ENCODE data around the gene POU2F3. TPM values are rescaled to one million over a fixed set of nuclear protein-coding genes. Genes with fewer than 3 reads are reported as not detected.

POU2F3 gene
- total RNA-seq, 1 experiment from 2014 or later = not detected

- no peak for DNase-seq
- ChIA-PET POLR2A (no interaction called here), CTCF (interaction anchor here (0.7 kb wide), 1 partner anchor 42 kb away, joined by 5 read pairs; no protein-coding TSS in a partner anchor)
- Histone ChIP-seq H3K36me3 (ENCODE audit: control insufficient read depth, insufficient read depth, low read length) (no peaks in the 10 kb centered on the region), H3K4me1 (no peaks in the 10 kb centered on the region), H3K9me3 (no peaks in the 10 kb centered on the region), H3K27me3 (replicated peaks; ENCODE audit: control insufficient read depth, insufficient read depth, low read length) (peaks cover 3% of the 10 kb centered on the region), H3K4me3 (ENCODE audit: low read depth, low read length) (no peak overlapping the region)
- H3K36me3 Mint-ChIP-seq (ENCODE audit: insufficient read depth, unreplicated experiment) = no peaks in the 10 kb centered on the region
- H3K4me3 Mint-ChIP-seq (ENCODE audit: unreplicated experiment) = no peak overlapping the region
- no peaks in the 10 kb centered on the region for H3K4me1 Mint-ChIP-seq (ENCODE audit: low read depth, unreplicated experiment)
- no peak overlapping the region for H3K27ac Mint-ChIP-seq (ENCODE audit: unreplicated experiment)
- no peaks in the 10 kb centered on the region for H3K9me3 Mint-ChIP-seq (ENCODE audit: unreplicated experiment)
- peaks cover 38% of the 10 kb centered on the region for H3K27me3 Mint-ChIP-seq (ENCODE audit: insufficient read depth, unreplicated experiment)
- BruUV-seq (replicated peaks) = no TSS peak
- intact Hi-C loops (cut with micrococcal nuclease; ENCODE audit: unreplicated experiment) = no loop called here
- no peak for TF ChIP-seq CTCF (IDR thresholded peaks at IDR 0.05; ENCODE audit: insufficient read depth in 1 of 2, low read depth in 1 of 2, low read length in 1 of 2, severe bottlenecking in 1 of 2, unreplicated experiment in 1 of 2)
Observed at GRCh38 chr11:120261321-120261720, 21.4 kb downstream of the POU2F3 start.

- Mint-ChIP-seq H3K36me3 (ENCODE audit: insufficient read depth, unreplicated experiment) (no peaks in the 10 kb centered on the region), H3K9me3 (ENCODE audit: unreplicated experiment) (no peaks in the 10 kb centered on the region), H3K27me3 (ENCODE audit: insufficient read depth, unreplicated experiment) (peaks cover 40% of the 10 kb centered on the region), H3K4me1 (ENCODE audit: low read depth, unreplicated experiment) (no peaks in the 10 kb centered on the region), H3K4me3 (ENCODE audit: unreplicated experiment) (no peak overlapping the region), H3K27ac (ENCODE audit: unreplicated experiment) (no peak overlapping the region)
- H3K36me3 ChIP-seq (ENCODE audit: control insufficient read depth, insufficient read depth, low read length) = no peaks in the 10 kb centered on the region
- ChIA-PET CTCF (no interaction called here), POLR2A (no interaction called here)
- H3K4me1 ChIP-seq = no peaks in the 10 kb centered on the region
- no peaks in the 10 kb centered on the region for H3K9me3 ChIP-seq
- H3K4me3 ChIP-seq (ENCODE audit: low read depth, low read length) = no peak overlapping the region
- intact Hi-C loops (cut with micrococcal nuclease; ENCODE audit: unreplicated experiment) = no loop called here
- H3K27me3 ChIP-seq (replicated peaks; ENCODE audit: control insufficient read depth, insufficient read depth, low read length) = peaks cover 3% of the 10 kb centered on the region
- BruUV-seq (replicated peaks) = no TSS peak
- no peak for DNase-seq
- no peak for TF ChIP-seq CTCF (IDR thresholded peaks at IDR 0.05; ENCODE audit: insufficient read depth in 1 of 2, low read depth in 1 of 2, low read length in 1 of 2, severe bottlenecking in 1 of 2, unreplicated experiment in 1 of 2)
Observed at GRCh38 chr11:120261931-120262330, 22.0 kb downstream of the POU2F3 start.

GRCh38 chr11:120267319-120267718, 27.4 kb downstream of the POU2F3 start:
- TF ChIP-seq CTCF (IDR thresholded peaks at IDR 0.05; ENCODE audit: insufficient read depth in 1 of 2, low read depth in 1 of 2, low read length in 1 of 2, severe bottlenecking in 1 of 2, unreplicated experiment in 1 of 2) = no peak
- CTCF ChIA-PET = interaction anchor here (1.2 kb wide), 1 partner anchor 36 kb away, joined by 7 read pairs; no protein-coding TSS in a partner anchor
- no peaks in the 10 kb centered on the region for H3K36me3 ChIP-seq (ENCODE audit: control insufficient read depth, insufficient read depth, low read length)
- DNase-seq = no peak
- Mint-ChIP-seq H3K4me1 (ENCODE audit: low read depth, unreplicated experiment) (no peaks in the 10 kb centered on the region), H3K36me3 (ENCODE audit: insufficient read depth, unreplicated experiment) (no peaks in the 10 kb centered on the region), H3K9me3 (ENCODE audit: unreplicated experiment) (no peaks in the 10 kb centered on the region), H3K27ac (ENCODE audit: unreplicated experiment) (no peak overlapping the region), H3K27me3 (ENCODE audit: insufficient read depth, unreplicated experiment) (peaks cover 31% of the 10 kb centered on the region), H3K4me3 (ENCODE audit: unreplicated experiment) (no peak overlapping the region)
- H3K4me3 ChIP-seq (ENCODE audit: low read depth, low read length) = no peak overlapping the region
- intact Hi-C loops (cut with micrococcal nuclease; ENCODE audit: unreplicated experiment) = no loop called here
- no peaks in the 10 kb centered on the region for H3K9me3 ChIP-seq
- peaks cover 1% of the 10 kb centered on the region for H3K27me3 ChIP-seq (replicated peaks; ENCODE audit: control insufficient read depth, insufficient read depth, low read length)
- H3K4me1 ChIP-seq = no peaks in the 10 kb centered on the region
- POLR2A ChIA-PET = no interaction called here
- no TSS peak for BruUV-seq (replicated peaks)
